ENCODE measurements around the gene MYO3A. TPM values are rescaled to one million over a fixed set of nuclear protein-coding genes. Genes with fewer than 3 reads are reported as not detected.

Gene MYO3A
- total RNA-seq, 1 donor from 2014 or later = not detected

DNA sequence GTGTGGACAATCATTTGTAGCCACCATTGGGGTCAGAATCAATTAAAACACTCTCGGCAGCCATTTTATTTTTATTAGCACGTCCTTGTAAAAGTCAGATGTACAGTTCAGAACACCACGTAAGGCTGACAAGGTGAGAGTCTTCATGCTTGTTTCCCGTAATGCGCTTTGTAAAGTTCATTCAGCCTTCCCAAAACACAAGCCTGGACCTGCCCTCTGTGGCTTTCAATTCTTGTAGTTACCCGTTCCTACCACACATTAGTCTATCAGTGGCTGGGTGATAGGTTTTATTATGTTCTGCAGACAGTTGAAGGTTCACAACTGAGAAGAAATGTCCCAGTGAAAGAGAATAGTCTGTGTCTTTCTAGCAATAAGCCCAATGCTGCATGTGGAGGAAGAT is 317.9 kb downstream of the MYO3A start:
- Mint-ChIP-seq H3K4me3 (no peak overlapping the region), H3K4me1 (no peaks in the 10 kb centered on the region), H3K36me3 (ENCODE audit: low read depth) (no peaks in the 10 kb centered on the region), H3K9me3 (no peaks in the 10 kb centered on the region), H3K27ac (no peak overlapping the region), H3K27me3 (peaks cover 3% of the 10 kb centered on the region)
- no peak for DNase-seq
- intact Hi-C loops (cut with micrococcal nuclease) = no loop called here

GRCh38 chr10:26254616-26255015 is 320.6 kb downstream of the MYO3A start:
- H3K9me3 Mint-ChIP-seq = no peaks in the 10 kb centered on the region
- intact Hi-C loops (cut with micrococcal nuclease) = no loop called here
- H3K36me3 Mint-ChIP-seq (ENCODE audit: low read depth) = no peaks in the 10 kb centered on the region
- no peak overlapping the region for H3K27ac Mint-ChIP-seq
- no peaks in the 10 kb centered on the region for H3K4me1 Mint-ChIP-seq
- H3K27me3 Mint-ChIP-seq = peaks cover 10% of the 10 kb centered on the region
- DNase-seq = no peak
- no peak overlapping the region for H3K4me3 Mint-ChIP-seq

GRCh38 chr10:26259341-26259740 is 325.3 kb downstream of the MYO3A start:
- DNase-seq = no peak
- Mint-ChIP-seq H3K27ac (no peak overlapping the region), H3K27me3 (peaks cover 13% of the 10 kb centered on the region), H3K9me3 (no peaks in the 10 kb centered on the region), H3K4me1 (no peaks in the 10 kb centered on the region), H3K36me3 (ENCODE audit: low read depth) (no peaks in the 10 kb centered on the region), H3K4me3 (no peak overlapping the region)
- intact Hi-C loops (cut with micrococcal nuclease) = no loop called here
